ENCODE measurements around the gene PIK3CB.

DNA sequence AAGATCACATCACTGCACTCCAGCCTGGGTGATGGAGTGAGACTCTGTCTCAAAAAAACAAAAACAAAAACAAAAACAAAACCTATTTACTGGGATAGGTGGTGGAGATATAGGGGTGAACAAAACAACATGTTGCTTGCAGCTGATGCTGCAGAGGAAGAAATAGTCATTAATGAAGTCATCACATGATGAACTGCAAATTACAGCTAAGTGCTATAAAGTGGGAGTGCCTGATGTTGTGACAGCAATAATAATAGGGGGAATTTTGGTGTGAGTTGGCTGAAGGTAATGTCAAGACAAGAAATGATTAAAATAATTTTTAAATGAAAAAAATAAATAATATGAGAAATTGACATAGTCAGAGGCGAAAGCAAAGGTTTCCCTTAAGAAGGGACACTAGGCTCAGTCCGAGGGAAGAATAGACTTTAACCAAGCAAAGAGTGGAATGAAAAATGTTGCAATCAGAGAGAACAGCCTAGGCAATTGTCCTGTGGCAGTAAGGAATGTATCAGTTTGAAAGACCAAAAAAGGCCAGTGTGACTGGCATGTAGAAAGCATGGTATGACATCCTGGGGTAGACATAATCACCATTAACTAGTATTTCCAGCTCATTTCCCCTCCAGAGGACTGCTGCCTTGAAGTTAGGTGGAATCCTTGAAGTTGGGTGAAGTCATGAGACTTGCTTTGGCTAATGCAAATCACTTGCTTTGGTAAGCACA lies 14.7 kb upstream of the PIK3CB start:
- TF ChIP-seq, protein P1, sequence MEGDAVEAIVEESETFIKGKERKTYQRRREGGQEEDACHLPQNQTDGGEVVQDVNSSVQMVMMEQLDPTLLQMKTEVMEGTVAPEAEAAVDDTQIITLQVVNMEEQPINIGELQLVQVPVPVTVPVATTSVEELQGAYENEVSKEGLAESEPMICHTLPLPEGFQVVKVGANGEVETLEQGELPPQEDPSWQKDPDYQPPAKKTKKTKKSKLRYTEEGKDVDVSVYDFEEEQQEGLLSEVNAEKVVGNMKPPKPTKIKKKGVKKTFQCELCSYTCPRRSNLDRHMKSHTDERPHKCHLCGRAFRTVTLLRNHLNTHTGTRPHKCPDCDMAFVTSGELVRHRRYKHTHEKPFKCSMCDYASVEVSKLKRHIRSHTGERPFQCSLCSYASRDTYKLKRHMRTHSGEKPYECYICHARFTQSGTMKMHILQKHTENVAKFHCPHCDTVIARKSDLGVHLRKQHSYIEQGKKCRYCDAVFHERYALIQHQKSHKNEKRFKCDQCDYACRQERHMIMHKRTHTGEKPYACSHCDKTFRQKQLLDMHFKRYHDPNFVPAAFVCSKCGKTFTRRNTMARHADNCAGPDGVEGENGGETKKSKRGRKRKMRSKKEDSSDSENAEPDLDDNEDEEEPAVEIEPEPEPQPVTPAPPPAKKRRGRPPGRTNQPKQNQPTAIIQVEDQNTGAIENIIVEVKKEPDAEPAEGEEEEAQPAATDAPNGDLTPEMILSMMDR (IDR thresholded peaks at IDR 0.05; ENCODE audit: low read depth, low read length): no peak
- no peak for TF ChIP-seq MYC (IDR thresholded peaks at IDR 0.05; ENCODE audit: low read depth, low read length)

Data from NB4 (cell line).